Measurements from ENCODE around the gene VDAC1. TPM values are rescaled to one million over a fixed set of nuclear protein-coding genes. Genes with fewer than 3 reads are reported as not detected.

Gene VDAC1
- total RNA-seq, 1 experiment from 2014 or later = 395 TPM

GRCh38 chr5:133963493-133964128 is 41.2 kb downstream of the VDAC1 start:
- ATAC-seq (no peak), DNase-seq (ENCODE audit: low read depth, low spot score) (no peak)
- POLR2A ChIA-PET = no interaction called here
- Histone ChIP-seq H3K4me1 (ENCODE audit: control insufficient read depth, insufficient read depth, low read length) (peaks cover 5% of the 10 kb centered on the region), H3K9me3 (ENCODE audit: control insufficient read depth, insufficient read depth, low read depth, low read length) (no peaks in the 10 kb centered on the region), H3K36me3 (ENCODE audit: control insufficient read depth, insufficient read depth, low read length) (peaks cover 2% of the 10 kb centered on the region; the same call in 1 of the 2 replicates), H3K27me3 (ENCODE audit: control insufficient read depth, insufficient read depth, low read length) (no peaks in the 10 kb centered on the region), H3K27ac (ENCODE audit: low read length) (no peak overlapping the region), H3K4me3 (ENCODE audit: low read depth in 2 of 2, low read length in 2 of 2) (no peak overlapping the region)
- intact Hi-C loops (cut with micrococcal nuclease; ENCODE audit: unreplicated experiment) = no loop called here
- in situ Hi-C loops (cut with HindIII; ENCODE audit: low pct_unique_long_range_greater_than_20kb, low sequenced_read_pairs) = no loop called here
- BruUV-seq (replicated peaks) = no TSS peak
- CTCF ChIA-PET = no interaction called here
- TF ChIP-seq TCF7L2 (IDR thresholded peaks at IDR 0.05; ENCODE audit: low read depth, low read length) (no peak), POLR2AphosphoS5 (IDR thresholded peaks at IDR 0.05; ENCODE audit: low read depth, low read length) (no peak), SIN3A (IDR thresholded peaks at IDR 0.05; ENCODE audit: borderline replicate concordance, insufficient read depth, low read depth, low read length) (no peak), REST (IDR thresholded peaks at IDR 0.05; ENCODE audit: insufficient read depth in 1 of 2, low read depth in 2 of 2, low read length in 1 of 2) (no peak)
- TF ChIP-seq, protein P1, sequence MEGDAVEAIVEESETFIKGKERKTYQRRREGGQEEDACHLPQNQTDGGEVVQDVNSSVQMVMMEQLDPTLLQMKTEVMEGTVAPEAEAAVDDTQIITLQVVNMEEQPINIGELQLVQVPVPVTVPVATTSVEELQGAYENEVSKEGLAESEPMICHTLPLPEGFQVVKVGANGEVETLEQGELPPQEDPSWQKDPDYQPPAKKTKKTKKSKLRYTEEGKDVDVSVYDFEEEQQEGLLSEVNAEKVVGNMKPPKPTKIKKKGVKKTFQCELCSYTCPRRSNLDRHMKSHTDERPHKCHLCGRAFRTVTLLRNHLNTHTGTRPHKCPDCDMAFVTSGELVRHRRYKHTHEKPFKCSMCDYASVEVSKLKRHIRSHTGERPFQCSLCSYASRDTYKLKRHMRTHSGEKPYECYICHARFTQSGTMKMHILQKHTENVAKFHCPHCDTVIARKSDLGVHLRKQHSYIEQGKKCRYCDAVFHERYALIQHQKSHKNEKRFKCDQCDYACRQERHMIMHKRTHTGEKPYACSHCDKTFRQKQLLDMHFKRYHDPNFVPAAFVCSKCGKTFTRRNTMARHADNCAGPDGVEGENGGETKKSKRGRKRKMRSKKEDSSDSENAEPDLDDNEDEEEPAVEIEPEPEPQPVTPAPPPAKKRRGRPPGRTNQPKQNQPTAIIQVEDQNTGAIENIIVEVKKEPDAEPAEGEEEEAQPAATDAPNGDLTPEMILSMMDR (IDR thresholded peaks at IDR 0.05) = no peak

- in situ Hi-C loops (cut with HindIII; ENCODE audit: low pct_unique_long_range_greater_than_20kb, low sequenced_read_pairs) (no loop called here), intact Hi-C loops (cut with micrococcal nuclease; ENCODE audit: unreplicated experiment) (no loop called here)
- ATAC-seq (no peak), DNase-seq (ENCODE audit: low read depth, low spot score) (no peak)
- peaks cover 5% of the 10 kb centered on the region for H3K4me1 ChIP-seq (ENCODE audit: control insufficient read depth, insufficient read depth, low read length)
- peaks cover 4% of the 10 kb centered on the region; the same call in 1 of the 2 replicates for H3K36me3 ChIP-seq (ENCODE audit: control insufficient read depth, insufficient read depth, low read length)
- TF ChIP-seq REST (IDR thresholded peaks at IDR 0.05; ENCODE audit: insufficient read depth in 1 of 2, low read depth in 2 of 2, low read length in 1 of 2) (no peak), POLR2AphosphoS5 (IDR thresholded peaks at IDR 0.05; ENCODE audit: low read depth, low read length) (no peak), SIN3A (IDR thresholded peaks at IDR 0.05; ENCODE audit: borderline replicate concordance, insufficient read depth, low read depth, low read length) (no peak), TCF7L2 (IDR thresholded peaks at IDR 0.05; ENCODE audit: low read depth, low read length) (no peak)
- TF ChIP-seq, protein P1 (IDR thresholded peaks at IDR 0.05) = no peak
- H3K4me3 ChIP-seq (ENCODE audit: low read depth in 2 of 2, low read length in 2 of 2) = no peak overlapping the region
- CTCF ChIA-PET = no interaction called here
- no peaks in the 10 kb centered on the region for H3K9me3 ChIP-seq (ENCODE audit: control insufficient read depth, insufficient read depth, low read depth, low read length)
- H3K27ac ChIP-seq (ENCODE audit: low read length) = no peak overlapping the region
- no TSS peak for BruUV-seq (replicated peaks)
- POLR2A ChIA-PET = no interaction called here
- H3K27me3 ChIP-seq (ENCODE audit: control insufficient read depth, insufficient read depth, low read length) = no peaks in the 10 kb centered on the region
Observed at GRCh38 chr5:133962801-133963476, 41.8 kb downstream of the VDAC1 start.
